Neural progenitor cell (in vitro differentiated cells): Measurements from ENCODE around the gene IQCH.

Source experiments
- EZH2phosphoT487 ChIP-seq: fragments of 200-600 bp; sonication (generic); IDR thresholded peaks from 2 replicates; pipeline ENCODE4 v1.6.1; 2017; ENCODE audit warnings: antibody characterized with exemption
- TF ChIP-seq, protein P1 (sequence below): fragments of 200-600 bp; sonication (generic); IDR thresholded peaks from 2 replicates; pipeline ENCODE4 v1.5.1; 2017; ENCODE audit warnings: antibody characterized with exemption, mild to moderate bottlenecking

GRCh38 chr15:67305506-67305905 is 50.9 kb downstream of the IQCH start:
- TF ChIP-seq, protein P1, sequence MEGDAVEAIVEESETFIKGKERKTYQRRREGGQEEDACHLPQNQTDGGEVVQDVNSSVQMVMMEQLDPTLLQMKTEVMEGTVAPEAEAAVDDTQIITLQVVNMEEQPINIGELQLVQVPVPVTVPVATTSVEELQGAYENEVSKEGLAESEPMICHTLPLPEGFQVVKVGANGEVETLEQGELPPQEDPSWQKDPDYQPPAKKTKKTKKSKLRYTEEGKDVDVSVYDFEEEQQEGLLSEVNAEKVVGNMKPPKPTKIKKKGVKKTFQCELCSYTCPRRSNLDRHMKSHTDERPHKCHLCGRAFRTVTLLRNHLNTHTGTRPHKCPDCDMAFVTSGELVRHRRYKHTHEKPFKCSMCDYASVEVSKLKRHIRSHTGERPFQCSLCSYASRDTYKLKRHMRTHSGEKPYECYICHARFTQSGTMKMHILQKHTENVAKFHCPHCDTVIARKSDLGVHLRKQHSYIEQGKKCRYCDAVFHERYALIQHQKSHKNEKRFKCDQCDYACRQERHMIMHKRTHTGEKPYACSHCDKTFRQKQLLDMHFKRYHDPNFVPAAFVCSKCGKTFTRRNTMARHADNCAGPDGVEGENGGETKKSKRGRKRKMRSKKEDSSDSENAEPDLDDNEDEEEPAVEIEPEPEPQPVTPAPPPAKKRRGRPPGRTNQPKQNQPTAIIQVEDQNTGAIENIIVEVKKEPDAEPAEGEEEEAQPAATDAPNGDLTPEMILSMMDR: no peak
- TF ChIP-seq EZH2phosphoT487: no peak
